LNCaP clone FGC (cell line): ENCODE results near the gene LYPLA2.
"Not testable (repeated sequence)": the region's sequence is repeated elsewhere in the genome, so short reads cannot be mapped to it uniquely, and the experiment has no call there.

Source experiments
- DNase-seq: peaks from one replicate; pipeline ENCODE4 v3.0.0-alpha.2; 2011; ENCODE audit warnings: low read depth
- H3K4me3 ChIP-seq: 2 replicates; pipeline ENCODE4 v1.5.1; 2011; ENCODE audit warnings: mild to moderate bottlenecking, low read depth, low read length, control low read depth
- CTCF ChIP-seq: IDR thresholded peaks from 2 replicates; pipeline ENCODE4 v1.5.1; 2012; ENCODE audit warnings: mild to moderate bottlenecking; ENCODE audit not compliant: control insufficient read depth, insufficient read depth; ENCODE audit errors: extremely low read depth

Gene LYPLA2

GRCh38 chr1:23793018-23793781 lies 2.3 kb downstream of the LYPLA2 start:
- no peak for DNase-seq
- no peak for TF ChIP-seq CTCF
- H3K4me3 ChIP-seq: peak overlapping the region; percentile 85

DNA sequence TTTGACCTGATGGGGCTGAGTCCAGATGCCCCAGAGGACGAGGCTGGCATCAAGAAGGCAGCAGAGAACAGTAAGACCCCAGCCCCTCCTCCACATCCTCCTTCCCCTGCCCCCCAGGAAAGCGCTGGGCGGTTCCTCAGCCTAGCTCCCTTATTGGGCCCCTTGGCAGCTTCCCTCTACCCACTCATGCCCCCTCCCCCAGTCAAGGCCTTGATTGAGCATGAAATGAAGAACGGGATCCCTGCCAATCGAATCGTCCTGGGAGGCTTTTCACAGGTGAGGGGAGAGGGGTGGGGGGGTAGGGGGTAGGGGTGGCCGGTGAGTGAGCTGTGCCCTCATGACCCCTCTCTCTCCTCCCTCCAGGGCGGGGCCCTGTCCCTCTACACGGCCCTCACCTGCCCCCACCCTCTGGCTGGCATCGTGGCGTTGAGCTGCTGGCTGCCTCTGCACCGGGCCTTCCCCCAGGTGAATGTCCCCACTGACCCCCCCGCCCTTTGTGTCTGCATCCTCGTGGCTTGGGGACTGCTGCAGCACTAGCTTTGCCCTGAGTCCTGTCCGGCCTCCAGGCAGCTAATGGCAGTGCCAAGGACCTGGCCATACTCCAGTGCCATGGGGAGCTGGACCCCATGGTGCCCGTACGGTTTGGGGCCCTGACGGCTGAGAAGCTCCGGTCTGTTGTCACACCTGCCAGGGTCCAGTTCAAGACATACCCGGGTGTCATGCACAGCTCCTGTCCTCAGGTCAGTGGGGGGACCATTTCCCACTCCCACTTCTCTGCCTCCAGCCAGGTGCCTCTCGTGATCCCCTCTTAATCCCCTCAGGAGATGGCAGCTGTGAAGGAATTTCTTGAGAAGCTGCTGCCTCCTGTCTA lies 3.2 kb downstream of the LYPLA2 start:
- DNase-seq: no peak
- TF ChIP-seq CTCF: no peak
- H3K4me3 ChIP-seq: no peak overlapping the region

GRCh38 chr1:23794732-23795182 lies 3.8 kb downstream of the LYPLA2 start:
- not testable (repeated sequence) for DNase-seq, H3K4me3 ChIP-seq

DNA sequence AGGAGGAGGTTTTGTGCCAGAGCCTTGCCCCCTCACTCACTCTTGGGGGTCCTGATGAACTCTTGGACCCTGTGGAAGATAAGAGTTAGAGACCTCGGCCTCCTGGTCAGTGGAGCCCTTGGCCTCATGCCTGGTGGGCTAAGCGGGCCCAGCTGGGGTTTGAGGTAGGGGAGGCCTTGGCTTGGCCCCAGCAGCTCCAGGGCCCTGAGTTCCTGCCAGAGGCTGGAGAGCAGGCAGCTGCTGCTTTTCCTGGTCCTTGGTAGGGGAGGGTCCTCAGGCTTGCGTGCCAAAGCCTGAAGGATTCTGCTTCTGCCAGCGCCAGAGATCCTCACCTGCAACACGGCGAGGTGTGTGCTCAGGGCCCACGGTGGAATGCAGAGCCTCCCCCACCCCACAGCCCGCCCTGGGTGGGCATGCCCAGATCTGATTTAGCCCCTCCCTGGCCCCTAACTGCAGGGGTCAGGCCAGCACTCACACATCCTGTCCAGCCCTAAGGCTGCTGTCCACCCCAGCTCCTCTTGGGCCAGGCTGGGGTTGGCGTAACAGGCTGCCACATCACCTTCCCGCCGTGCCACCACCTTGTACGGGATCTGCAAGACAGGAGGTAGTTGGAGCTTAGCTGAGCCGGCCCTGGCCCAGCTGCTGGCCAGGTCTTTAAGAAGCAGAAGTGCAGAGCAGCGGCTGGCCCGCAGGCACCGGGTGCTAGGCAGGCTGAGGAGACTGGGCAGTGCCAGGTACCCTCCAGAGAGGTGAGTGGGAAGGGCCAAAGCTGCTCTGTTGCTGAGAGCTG lies 4.9 kb downstream of the LYPLA2 start:
- DNase-seq: no peak

DNA sequence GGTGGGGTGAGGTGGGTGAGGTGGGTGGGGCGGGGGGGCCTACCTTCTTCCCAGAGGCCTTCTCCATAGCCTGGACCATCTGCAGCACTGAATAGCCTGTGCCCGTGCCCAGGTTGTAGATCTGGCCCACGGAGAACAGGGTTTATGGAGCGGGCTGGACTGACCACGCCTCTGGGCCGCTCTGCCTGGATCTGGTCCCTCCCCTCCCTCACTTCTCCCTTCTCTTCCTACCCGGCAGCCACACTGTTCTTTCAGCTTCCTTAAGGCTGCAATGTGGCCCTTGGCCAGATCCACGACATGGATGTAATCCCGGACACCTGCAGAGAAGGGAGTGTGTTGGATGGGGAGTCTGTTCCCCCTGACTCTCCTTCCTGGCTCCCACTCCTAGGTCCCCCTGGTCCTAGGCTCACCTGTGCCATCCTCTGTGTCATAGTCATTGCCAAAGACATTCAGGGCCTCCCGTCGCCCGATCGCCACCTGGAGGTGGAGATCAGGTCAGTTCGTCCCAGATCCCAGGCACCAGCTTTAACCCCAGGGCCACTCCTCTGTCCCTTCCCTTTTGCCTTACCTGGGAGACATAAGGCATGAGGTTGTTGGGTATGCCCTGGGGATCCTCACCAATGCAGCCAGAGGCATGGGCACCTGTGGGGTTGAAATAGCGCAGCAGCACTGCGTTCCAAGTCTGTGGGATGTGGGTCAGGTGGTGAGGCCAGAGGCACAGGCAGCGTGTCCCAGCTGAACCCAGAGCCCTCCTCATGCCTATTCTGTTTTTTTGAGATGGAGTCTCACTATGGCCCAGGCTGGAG lies 5.7 kb downstream of the LYPLA2 start:
- no peak for DNase-seq

More for the DNA sequence above, 4.9 kb downstream of the LYPLA2 start:
- no peak overlapping the region for H3K4me3 ChIP-seq
- TF ChIP-seq CTCF: no peak

More for the DNA sequence above, 5.7 kb downstream of the LYPLA2 start:
- TF ChIP-seq CTCF: peak; percentile 49
- H3K4me3 ChIP-seq: no peak overlapping the region
